ENCODE measurements around the gene DNM2. TPM values are rescaled to one million over a fixed set of nuclear protein-coding genes. Genes with fewer than 3 reads are reported as not detected.

The DNM2 gene
- total and polyA plus RNA-seq, 9 of the 15 experiments (the other 6 are each of a cell fraction or from before 2014, with no cell fraction given), result 2.2 to 161 (median 72.6) TPM

DNA sequence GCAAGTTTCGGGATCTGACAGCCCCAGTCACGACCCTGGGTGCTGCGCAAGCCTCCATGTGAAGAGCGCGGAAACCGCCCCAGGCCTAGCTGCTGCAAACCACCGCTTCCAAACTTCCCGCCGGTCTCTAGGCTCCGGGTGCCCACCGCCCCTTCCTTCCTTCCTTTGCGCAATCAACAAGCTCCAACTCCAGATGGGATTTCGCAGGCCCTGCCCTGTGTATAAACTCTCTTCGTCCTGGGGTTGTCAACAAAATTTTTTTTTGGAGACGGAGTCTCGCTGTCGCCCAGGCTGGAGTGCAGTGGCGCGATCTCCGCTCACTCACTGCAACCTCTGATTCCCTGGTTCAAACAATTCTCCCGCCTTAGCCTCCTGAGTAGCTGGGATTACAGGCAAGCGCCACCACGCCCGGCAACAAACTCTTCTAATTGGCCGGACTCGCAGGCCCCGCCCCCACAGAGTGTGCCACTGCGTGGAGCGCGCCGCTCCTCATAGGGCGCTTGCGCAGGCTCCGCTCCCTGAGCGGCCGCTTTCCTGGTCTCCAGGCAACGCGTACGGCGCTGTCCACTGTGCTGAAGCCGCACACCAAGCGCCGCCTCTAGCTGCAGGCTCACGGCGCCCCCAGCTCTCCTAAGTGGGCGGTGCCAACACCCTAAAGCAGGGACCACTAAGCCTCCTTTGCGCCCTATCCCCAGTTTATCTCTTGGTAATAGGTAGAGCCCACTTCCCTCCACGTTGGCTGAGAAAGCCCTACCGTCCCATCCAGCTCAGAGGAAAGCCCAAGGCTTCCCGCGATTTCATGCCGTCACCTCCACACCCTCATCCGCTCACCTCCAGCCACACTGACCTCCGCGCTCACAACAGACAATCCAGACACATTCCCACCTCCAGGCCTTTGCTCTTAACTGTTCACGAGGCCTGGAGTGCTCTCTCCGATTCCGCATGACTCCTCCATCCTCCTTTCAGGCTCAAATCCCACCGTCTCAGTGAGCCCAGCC lies 22.2 kb upstream of the DNM2 start (continued):
- TF ChIP-seq MAZ (CRISPR knock-in tag; conservative IDR thresholded peaks at IDR 0.05 in 1 of 2, IDR thresholded peaks at IDR 0.05 in 1 of 2) (peak; percentile 59 to 97; a peak in 3 of 4 replicates), BMI1 (IDR thresholded peaks at IDR 0.05; ENCODE audit: low read length) (peak; percentile 95), MYC (IDR thresholded peaks at IDR 0.05; ENCODE audit: low read depth, low read length) (peak; percentile 39; the same call in 1 of the 2 replicates), MYC (CRISPR knock-in tag; IDR thresholded peaks at IDR 0.05; ENCODE audit: borderline replicate concordance, low read depth) (no peak), RAD21 (CRISPR knock-in tag; conservative IDR thresholded peaks at IDR 0.05 in 1 of 2, IDR thresholded peaks at IDR 0.05 in 1 of 2) (peak; percentile 15 to 26; a peak in 2 of 4 replicates), POU5F1 (IDR thresholded peaks at IDR 0.05; ENCODE audit: borderline replicate concordance, low read depth, low read length, partially characterized antibody) (peak; percentile 31), ATF1 (CRISPR knock-in tag; IDR thresholded peaks at IDR 0.05) (no peak), ATF1 (tag; IDR thresholded peaks at IDR 0.05) (peak; percentile 43; the same call in 1 of the 2 replicates), ATF7 (IDR thresholded peaks at IDR 0.05) (peak; percentile 73), SMAD4 (CRISPR knock-in tag; conservative IDR thresholded peaks at IDR 0.05) (0 out of 2 replicates have a peak, but pooled peaks have one; percentile 13), STAG1 (CRISPR knock-in tag; IDR thresholded peaks at IDR 0.05; ENCODE audit: borderline replicate concordance) (peak; percentile 49), SP1 (CRISPR knock-in tag; IDR thresholded peaks at IDR 0.05) (peak; percentile 93), MIER1 (IDR thresholded peaks at IDR 0.05; ENCODE audit: low read depth) (peak; percentile 97), ZNF263 (CRISPR knock-in tag; IDR thresholded peaks at IDR 0.05; ENCODE audit: borderline replicate concordance) (peak; percentile 75; the same call in 1 of the 2 replicates), SREBF2 (CRISPR knock-in tag; IDR thresholded peaks at IDR 0.05) (no peak; the same call in 1 of the 2 replicates), NRF1 (conservative IDR thresholded peaks at IDR 0.05 in 1 of 2, IDR thresholded peaks at IDR 0.05 in 1 of 2) (peak; percentile 96 to 97), TAF7 (tag; IDR thresholded peaks at IDR 0.05) (no peak)
- TF ChIP-seq, protein P1, sequence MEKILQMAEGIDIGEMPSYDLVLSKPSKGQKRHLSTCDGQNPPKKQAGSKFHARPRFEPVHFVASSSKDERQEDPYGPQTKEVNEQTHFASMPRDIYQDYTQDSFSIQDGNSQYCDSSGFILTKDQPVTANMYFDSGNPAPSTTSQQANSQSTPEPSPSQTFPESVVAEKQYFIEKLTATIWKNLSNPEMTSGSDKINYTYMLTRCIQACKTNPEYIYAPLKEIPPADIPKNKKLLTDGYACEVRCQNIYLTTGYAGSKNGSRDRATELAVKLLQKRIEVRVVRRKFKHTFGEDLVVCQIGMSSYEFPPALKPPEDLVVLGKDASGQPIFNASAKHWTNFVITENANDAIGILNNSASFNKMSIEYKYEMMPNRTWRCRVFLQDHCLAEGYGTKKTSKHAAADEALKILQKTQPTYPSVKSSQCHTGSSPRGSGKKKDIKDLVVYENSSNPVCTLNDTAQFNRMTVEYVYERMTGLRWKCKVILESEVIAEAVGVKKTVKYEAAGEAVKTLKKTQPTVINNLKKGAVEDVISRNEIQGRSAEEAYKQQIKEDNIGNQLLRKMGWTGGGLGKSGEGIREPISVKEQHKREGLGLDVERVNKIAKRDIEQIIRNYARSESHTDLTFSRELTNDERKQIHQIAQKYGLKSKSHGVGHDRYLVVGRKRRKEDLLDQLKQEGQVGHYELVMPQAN (IDR thresholded peaks at IDR 0.05; ENCODE audit: borderline replicate concordance), result peak; percentile 90
- TF ChIP-seq, protein P2, sequence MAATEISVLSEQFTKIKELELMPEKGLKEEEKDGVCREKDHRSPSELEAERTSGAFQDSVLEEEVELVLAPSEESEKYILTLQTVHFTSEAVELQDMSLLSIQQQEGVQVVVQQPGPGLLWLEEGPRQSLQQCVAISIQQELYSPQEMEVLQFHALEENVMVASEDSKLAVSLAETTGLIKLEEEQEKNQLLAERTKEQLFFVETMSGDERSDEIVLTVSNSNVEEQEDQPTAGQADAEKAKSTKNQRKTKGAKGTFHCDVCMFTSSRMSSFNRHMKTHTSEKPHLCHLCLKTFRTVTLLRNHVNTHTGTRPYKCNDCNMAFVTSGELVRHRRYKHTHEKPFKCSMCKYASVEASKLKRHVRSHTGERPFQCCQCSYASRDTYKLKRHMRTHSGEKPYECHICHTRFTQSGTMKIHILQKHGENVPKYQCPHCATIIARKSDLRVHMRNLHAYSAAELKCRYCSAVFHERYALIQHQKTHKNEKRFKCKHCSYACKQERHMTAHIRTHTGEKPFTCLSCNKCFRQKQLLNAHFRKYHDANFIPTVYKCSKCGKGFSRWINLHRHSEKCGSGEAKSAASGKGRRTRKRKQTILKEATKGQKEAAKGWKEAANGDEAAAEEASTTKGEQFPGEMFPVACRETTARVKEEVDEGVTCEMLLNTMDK (IDR thresholded peaks at IDR 0.05; ENCODE audit: borderline replicate concordance, insufficient read depth, low read depth, low read length, poor library complexity, severe bottlenecking), result no peak
- TF ChIP-seq, protein P3, sequence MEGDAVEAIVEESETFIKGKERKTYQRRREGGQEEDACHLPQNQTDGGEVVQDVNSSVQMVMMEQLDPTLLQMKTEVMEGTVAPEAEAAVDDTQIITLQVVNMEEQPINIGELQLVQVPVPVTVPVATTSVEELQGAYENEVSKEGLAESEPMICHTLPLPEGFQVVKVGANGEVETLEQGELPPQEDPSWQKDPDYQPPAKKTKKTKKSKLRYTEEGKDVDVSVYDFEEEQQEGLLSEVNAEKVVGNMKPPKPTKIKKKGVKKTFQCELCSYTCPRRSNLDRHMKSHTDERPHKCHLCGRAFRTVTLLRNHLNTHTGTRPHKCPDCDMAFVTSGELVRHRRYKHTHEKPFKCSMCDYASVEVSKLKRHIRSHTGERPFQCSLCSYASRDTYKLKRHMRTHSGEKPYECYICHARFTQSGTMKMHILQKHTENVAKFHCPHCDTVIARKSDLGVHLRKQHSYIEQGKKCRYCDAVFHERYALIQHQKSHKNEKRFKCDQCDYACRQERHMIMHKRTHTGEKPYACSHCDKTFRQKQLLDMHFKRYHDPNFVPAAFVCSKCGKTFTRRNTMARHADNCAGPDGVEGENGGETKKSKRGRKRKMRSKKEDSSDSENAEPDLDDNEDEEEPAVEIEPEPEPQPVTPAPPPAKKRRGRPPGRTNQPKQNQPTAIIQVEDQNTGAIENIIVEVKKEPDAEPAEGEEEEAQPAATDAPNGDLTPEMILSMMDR (IDR thresholded peaks at IDR 0.05 in 2 of 3, conservative IDR thresholded peaks at IDR 0.05 in 1 of 3; ENCODE audit: insufficient read depth in 2 of 3, low read depth in 1 of 3, low read length in 3 of 3), result peak in 2 of 3 experiments; percentile 16 to 26; a peak in 2 of 6 replicates
